OCI-LY3 (cell line): ENCODE measurements around the gene WSB1.
"Not testable (repeated sequence)": the region's sequence is repeated elsewhere in the genome, so short reads cannot be mapped to it uniquely, and the experiment has no call there.

ENCODE experiments used
- H2AFZ ChIP-seq: fragments of 200-600, 300-600 bp; shearing (Covaris generic); 2 replicates; pipeline ENCODE4 v1.6.0; 2014; ENCODE audit warnings: antibody characterized with exemption, low read depth, low read length
- H3K27ac ChIP-seq: fragments of 200-600, 300-600 bp; sonication (generic); 2 replicates; pipeline ENCODE4 v1.5.1; 2014; ENCODE audit warnings: mild to moderate bottlenecking, low read length, moderate library complexity, mixed read lengths
- H3K27me3 ChIP-seq: fragments of 200-600, 300-600 bp; sonication (generic); 2 replicates; pipeline ENCODE4 v1.6.1; 2014; ENCODE audit warnings: low read depth, low read length, mixed read lengths
- H3K36me3 ChIP-seq: fragments of 200-600, 300-600 bp; sonication (generic); replicated peaks from 2 replicates; pipeline ENCODE3; 2014; ENCODE audit warnings: low read depth, low read length, mixed read lengths
- H3K4me1 ChIP-seq: fragments of 300-600, 200-600 bp; sonication (generic); 2 replicates; pipeline ENCODE4 v1.6.1; 2014; ENCODE audit warnings: low read length, mixed read lengths
- H3K4me2 ChIP-seq: fragments of 200-600, 300-600 bp; sonication (generic); 2 replicates; pipeline ENCODE4 v1.6.1; 2014; ENCODE audit warnings: low read length, mixed read lengths
- H3K4me3 ChIP-seq: fragments of 300-600, 200-600 bp; sonication (generic); 2 replicates; pipeline ENCODE4 v1.5.1; 2014; ENCODE audit warnings: antibody characterized with exemption, mild to moderate bottlenecking, low read length, moderate library complexity
- H3K79me2 ChIP-seq: fragments of 300-600, 200-600 bp; shearing (Covaris generic); 2 replicates; pipeline ENCODE4 v1.6.1; 2014; ENCODE audit warnings: mild to moderate bottlenecking, low read length, mixed read lengths
- H3K9ac ChIP-seq: fragments of 300-600, 200-600 bp; shearing (Covaris generic); 2 replicates; pipeline ENCODE4 v1.6.0; 2014; ENCODE audit warnings: mild to moderate bottlenecking, low read length, moderate library complexity
- H3K9me3 ChIP-seq: fragments of 200-600, 300-600 bp; shearing (Covaris generic); 2 replicates; pipeline ENCODE4 v1.6.1; 2014; ENCODE audit warnings: low read length, mixed read lengths; ENCODE audit not compliant: insufficient read depth
- H4K20me1 ChIP-seq: fragments of 200-600, 300-600 bp; sonication (generic); 2 replicates; pipeline ENCODE4 v1.6.1; 2016; ENCODE audit warnings: low read length, mixed read lengths; ENCODE audit not compliant: insufficient read depth
- EZH2phosphoT487 ChIP-seq: fragments of 200-600 bp; shearing (Covaris generic); IDR thresholded peaks from 2 replicates; pipeline ENCODE4 v1.6.1; 2018; ENCODE audit warnings: antibody characterized with exemption, mixed run types, low read depth
- TF ChIP-seq, protein P1 (sequence below): fragments of 200-600, 300-600 bp; sonication (generic); IDR thresholded peaks from 2 replicates; pipeline ENCODE4 v1.5.1; 2014; ENCODE audit warnings: antibody characterized with exemption, low read length, low read depth

WSB1 gene

GRCh38 chr17:27247071-27247957, 46.6 kb upstream of the WSB1 start:
- TF ChIP-seq, protein P1, sequence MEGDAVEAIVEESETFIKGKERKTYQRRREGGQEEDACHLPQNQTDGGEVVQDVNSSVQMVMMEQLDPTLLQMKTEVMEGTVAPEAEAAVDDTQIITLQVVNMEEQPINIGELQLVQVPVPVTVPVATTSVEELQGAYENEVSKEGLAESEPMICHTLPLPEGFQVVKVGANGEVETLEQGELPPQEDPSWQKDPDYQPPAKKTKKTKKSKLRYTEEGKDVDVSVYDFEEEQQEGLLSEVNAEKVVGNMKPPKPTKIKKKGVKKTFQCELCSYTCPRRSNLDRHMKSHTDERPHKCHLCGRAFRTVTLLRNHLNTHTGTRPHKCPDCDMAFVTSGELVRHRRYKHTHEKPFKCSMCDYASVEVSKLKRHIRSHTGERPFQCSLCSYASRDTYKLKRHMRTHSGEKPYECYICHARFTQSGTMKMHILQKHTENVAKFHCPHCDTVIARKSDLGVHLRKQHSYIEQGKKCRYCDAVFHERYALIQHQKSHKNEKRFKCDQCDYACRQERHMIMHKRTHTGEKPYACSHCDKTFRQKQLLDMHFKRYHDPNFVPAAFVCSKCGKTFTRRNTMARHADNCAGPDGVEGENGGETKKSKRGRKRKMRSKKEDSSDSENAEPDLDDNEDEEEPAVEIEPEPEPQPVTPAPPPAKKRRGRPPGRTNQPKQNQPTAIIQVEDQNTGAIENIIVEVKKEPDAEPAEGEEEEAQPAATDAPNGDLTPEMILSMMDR: no peak
- TF ChIP-seq EZH2phosphoT487: no peak
- H4K20me1 ChIP-seq: peaks cover 22% of the 10 kb centered on the region
- H3K4me1 ChIP-seq: peaks cover 18% of the 10 kb centered on the region
- H3K9me3 ChIP-seq: no peaks in the 10 kb centered on the region
- no peak overlapping the region for H3K4me2 ChIP-seq
- H3K27ac ChIP-seq: no peak overlapping the region
- H3K9ac ChIP-seq: no peak overlapping the region
- H3K4me3 ChIP-seq: no peak overlapping the region
- no peak overlapping the region for H2AFZ ChIP-seq
- no peaks in the 10 kb centered on the region for H3K79me2 ChIP-seq
- H3K36me3 ChIP-seq: no peaks in the 10 kb centered on the region
- H3K27me3 ChIP-seq: peaks cover 57% of the 10 kb centered on the region

DNA sequence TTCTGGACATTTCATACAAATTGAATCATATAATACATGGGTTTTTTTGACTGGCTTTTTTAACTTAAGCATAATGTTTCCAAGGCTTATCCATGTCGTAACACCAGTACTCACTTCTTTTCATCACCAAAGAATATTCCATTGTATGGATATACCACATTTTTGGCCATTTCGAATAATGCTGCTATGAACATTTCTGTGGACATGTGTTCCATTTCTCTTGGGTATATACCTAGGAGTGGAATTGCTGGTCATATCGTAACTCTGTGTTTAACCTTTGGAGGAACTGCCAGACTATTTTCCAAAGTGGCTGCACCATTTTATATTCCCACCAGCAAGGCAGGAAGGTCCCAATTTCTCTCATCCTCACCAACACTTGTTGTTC, 46.0 kb upstream of the WSB1 start:
- Histone ChIP-seq H3K4me3 (no peak overlapping the region), H3K27me3 (peaks cover 50% of the 10 kb centered on the region), H3K79me2 (no peaks in the 10 kb centered on the region), H4K20me1 (peaks cover 17% of the 10 kb centered on the region), H3K27ac (no peak overlapping the region), H3K9me3 (no peaks in the 10 kb centered on the region), H3K4me2 (no peak overlapping the region), H2AFZ (no peak overlapping the region), H3K9ac (no peak overlapping the region), H3K36me3 (no peaks in the 10 kb centered on the region), H3K4me1 (peaks cover 13% of the 10 kb centered on the region)
- TF ChIP-seq, protein P1: no peak
- TF ChIP-seq EZH2phosphoT487: no peak

DNA sequence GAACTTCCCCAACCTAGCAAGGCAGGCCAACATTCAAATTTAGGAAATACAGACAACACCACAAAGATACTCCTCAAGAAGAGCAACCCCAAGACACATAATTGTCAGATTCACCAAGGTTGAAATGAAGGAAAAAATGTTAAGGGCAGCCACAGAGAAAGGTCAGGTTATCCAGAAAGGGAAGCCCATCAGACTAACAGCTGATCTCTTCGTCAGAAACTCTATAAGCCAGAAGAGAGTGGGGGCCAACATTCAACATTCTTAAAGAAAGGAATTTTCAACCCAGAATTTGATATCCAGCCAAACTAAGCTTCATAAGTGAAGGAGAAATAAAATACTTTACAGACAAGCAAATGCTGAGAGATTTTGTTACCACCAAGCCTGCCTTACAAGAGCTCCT, 43.1 kb upstream of the WSB1 start:
- not testable (repeated sequence) for H3K9me3 ChIP-seq, H2AFZ ChIP-seq, H4K20me1 ChIP-seq, H3K4me2 ChIP-seq, H3K4me1 ChIP-seq, H3K79me2 ChIP-seq, H3K36me3 ChIP-seq, H3K9ac ChIP-seq, H3K4me3 ChIP-seq, H3K27ac ChIP-seq
- peaks cover 29% of the 10 kb centered on the region for H3K27me3 ChIP-seq

GRCh38 chr17:27254802-27255201, 39.1 kb upstream of the WSB1 start:
- not testable (repeated sequence) for H3K27ac ChIP-seq, H3K9me3 ChIP-seq, H2AFZ ChIP-seq, H3K36me3 ChIP-seq, H3K9ac ChIP-seq, H3K79me2 ChIP-seq, H3K4me3 ChIP-seq, H3K4me1 ChIP-seq, H4K20me1 ChIP-seq, H3K4me2 ChIP-seq
- H3K27me3 ChIP-seq: peaks cover 23% of the 10 kb centered on the region; the same call in 1 of the 2 replicates

DNA sequence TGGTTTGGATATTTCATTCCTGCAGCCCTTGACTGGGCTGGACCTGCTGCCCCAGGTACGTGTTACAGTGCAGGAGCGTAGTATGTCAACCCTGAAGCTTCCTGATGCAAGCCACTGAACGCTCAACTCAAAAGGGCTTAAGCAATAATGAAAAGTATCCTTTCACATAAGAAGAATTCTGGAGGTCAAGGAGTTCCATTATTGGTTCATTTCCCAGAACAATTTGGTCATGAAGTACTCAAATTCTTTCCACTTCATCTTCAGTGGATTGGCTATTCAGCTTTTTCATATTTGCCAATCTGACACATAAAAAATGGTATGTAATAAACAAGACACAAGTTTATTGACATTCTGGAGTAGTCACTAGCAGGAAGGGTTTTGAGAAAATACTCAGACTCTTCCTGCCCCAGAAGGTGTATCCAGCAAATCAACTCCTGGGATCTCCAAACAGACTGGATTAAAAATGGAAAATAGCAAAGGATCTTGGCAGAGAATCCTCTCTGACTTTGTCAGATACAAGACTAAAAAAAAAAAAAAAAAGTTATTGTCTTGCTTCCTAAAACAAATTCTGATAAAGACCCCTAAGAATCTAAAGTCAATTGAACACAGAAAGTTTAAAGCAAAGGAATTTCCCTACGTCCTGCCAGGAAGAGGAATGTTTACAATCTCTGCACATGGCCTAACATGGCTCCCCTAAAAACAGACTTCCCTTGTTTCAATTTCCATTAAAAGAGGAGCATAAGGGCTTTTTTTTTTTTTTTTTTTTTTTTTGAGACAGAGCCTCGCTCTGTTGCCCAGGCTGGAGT, 37.5 kb upstream of the WSB1 start:
- Histone ChIP-seq H3K27ac (no peak overlapping the region), H3K79me2 (no peaks in the 10 kb centered on the region), H3K9ac (no peak overlapping the region), H4K20me1 (no peaks in the 10 kb centered on the region), H3K4me3 (no peak overlapping the region), H3K9me3 (no peaks in the 10 kb centered on the region), H3K27me3 (peaks cover 23% of the 10 kb centered on the region; the same call in 1 of the 2 replicates), H2AFZ (no peak overlapping the region), H3K36me3 (no peaks in the 10 kb centered on the region), H3K4me1 (no peaks in the 10 kb centered on the region), H3K4me2 (no peak overlapping the region)
- TF ChIP-seq EZH2phosphoT487: no peak
- TF ChIP-seq, protein P1: no peak
